GM23248 (cell line): ENCODE measurements around the gene BTBD2. TPM values are rescaled to one million over a fixed set of nuclear protein-coding genes. Genes with fewer than 3 reads are reported as not detected.

Experiments
- DNase-seq: peaks from one replicate; pipeline ENCODE4 v3.0.0-alpha.2; 2015
- H2AFZ ChIP-seq: fragments of 200-600 bp; sonication (generic); 2 replicates; pipeline ENCODE4 v1.6.1; 2016; ENCODE audit warnings: antibody characterized with exemption
- H3F3A ChIP-seq: fragments of 200-600 bp; sonication (generic); 2 replicates; pipeline ENCODE4 v1.6.1; 2016; ENCODE audit warnings: mild to moderate bottlenecking, antibody characterized with exemption, mixed run types; ENCODE audit not compliant: insufficient read depth
- H3K27ac ChIP-seq: fragments of 200-600 bp; sonication (generic); 2 replicates; pipeline ENCODE4 v1.5.1; 2016; ENCODE audit warnings: mild to moderate bottlenecking
- H3K27me3 ChIP-seq: fragments of 200-600 bp; sonication (generic); replicated peaks from 2 replicates; pipeline ENCODE4 v1.6.1; 2016; ENCODE audit warnings: mild to moderate bottlenecking; ENCODE audit not compliant: insufficient read depth
- H3K36me3 ChIP-seq: fragments of 200-600 bp; sonication (generic); 2 replicates; pipeline ENCODE4 v1.6.1; 2016; ENCODE audit warnings: low read depth, mild to moderate bottlenecking
- H3K4me1 ChIP-seq: fragments of 200-600 bp; sonication (generic); 2 replicates; pipeline ENCODE4 v1.6.1; 2016; ENCODE audit warnings: mild to moderate bottlenecking; ENCODE audit not compliant: insufficient read depth
- H3K4me2 ChIP-seq: fragments of 200-600 bp; sonication (generic); one replicate; pipeline ENCODE4 v1.6.1; 2016; ENCODE audit warnings: mild to moderate bottlenecking; ENCODE audit not compliant: unreplicated experiment
- H3K4me3 ChIP-seq: fragments of 200-600 bp; sonication (generic); 2 replicates; pipeline ENCODE4 v1.5.1; 2016; ENCODE audit warnings: mild to moderate bottlenecking
- H3K79me2 ChIP-seq: fragments of 200-600 bp; sonication (generic); 2 replicates; pipeline ENCODE4 v1.6.1; 2016; ENCODE audit warnings: mild to moderate bottlenecking; ENCODE audit not compliant: insufficient read depth
- H3K9ac ChIP-seq: fragments of 200-600 bp; sonication (generic); 2 replicates; pipeline ENCODE4 v1.6.1; 2016; ENCODE audit warnings: mild to moderate bottlenecking
- H3K9me2 ChIP-seq: fragments of 200-600 bp; sonication (generic); 2 replicates; pipeline ENCODE4 v1.6.1; 2016; ENCODE audit warnings: mixed run types, mild to moderate bottlenecking, moderate library complexity; ENCODE audit not compliant: insufficient read depth
- H3K9me3 ChIP-seq: fragments of 200-600 bp; sonication (generic); one replicate; pipeline ENCODE4 v1.6.1; 2017; ENCODE audit warnings: low read depth
- H4K20me1 ChIP-seq: fragments of 200-600 bp; sonication (generic); 2 replicates; pipeline ENCODE4 v1.6.0; 2016; ENCODE audit not compliant: insufficient read depth
- EZH2 ChIP-seq: fragments of 200-600 bp; sonication (generic); IDR thresholded peaks from 2 replicates; pipeline ENCODE4 v1.6.1; 2018; ENCODE audit warnings: antibody characterized with exemption, mild to moderate bottlenecking; ENCODE audit not compliant: insufficient read depth, poor library complexity, severe bottlenecking
- EZH2phosphoT487 ChIP-seq: fragments of 200-600 bp; sonication (generic); IDR thresholded peaks from 2 replicates; pipeline ENCODE4 v1.6.1; 2018; ENCODE audit warnings: antibody characterized with exemption, moderate library complexity, mild to moderate bottlenecking, low read depth; ENCODE audit not compliant: insufficient read depth
- WGBS, 2 experiments: methylation state at CpG; one replicate each; pipeline ENCODE4 v1.1.6; 2015 to 2017; ENCODE audit warnings: low lambda C conversion rate in 2 of 2, low coverage in 1 of 2; ENCODE audit errors: missing lambda C conversion rate in 2 of 2; 5-methylcytosine and 5-hydroxymethylcytosine counted together
- in situ Hi-C: fragments of 300-500 bp; cut with MboI; formaldehyde crosslinking; loops from 2 replicates; pipeline ENCODE4 v1.15.0; 2020
- polyA plus RNA-seq: library from polyadenylated mRNA; unstranded; fragments of >200 nt; fragmentation: Nextera tagmentation; extraction: Ambion mirVana; gene quantifications from 2 replicates; pipeline ENCODE4 v1.2.1, GENCODE V29; 2016
- total RNA-seq: library from RNA; depleted of rRNA; stranded (reverse); fragments of >200 nt; shearing (Covaris generic); gene quantifications from 2 replicates; pipeline ENCODE4 v1.2.3, GENCODE V29; 2014

The BTBD2 gene
- total and polyA plus RNA-seq, 2 experiments from 2014 or later = 6.8 to 69.5 TPM

DNA sequence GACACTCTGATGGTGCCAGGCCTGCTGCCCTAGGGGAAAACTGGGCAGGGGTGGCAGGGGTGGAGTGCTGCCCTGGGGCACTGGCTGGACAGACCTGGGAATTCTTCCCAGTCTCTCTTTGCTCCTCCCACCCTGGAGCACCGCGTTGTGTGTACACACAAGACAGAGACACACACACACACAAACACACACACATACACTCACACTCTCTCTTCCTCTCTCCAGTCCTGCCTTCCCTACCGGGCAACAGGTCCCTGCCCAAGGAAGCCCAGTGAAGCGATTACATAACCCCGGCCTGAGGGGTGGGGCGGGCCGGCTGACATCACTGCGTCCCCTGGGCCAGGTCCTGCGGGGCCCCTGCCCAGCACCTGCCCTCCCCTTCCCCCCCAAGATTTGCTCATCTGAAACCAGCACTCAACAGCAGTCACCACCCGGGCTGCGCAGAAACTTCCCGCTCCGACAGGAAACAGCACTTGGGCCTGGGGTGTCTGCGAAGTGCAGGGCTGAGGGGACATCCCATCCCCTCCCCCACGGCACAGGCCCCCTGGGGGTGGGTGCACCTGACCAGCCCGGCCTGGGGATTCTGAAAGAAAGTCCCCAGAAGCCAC, 34.3 kb upstream of the BTBD2 start:
- peak overlapping the region; percentile 85 for H3K9ac ChIP-seq
- no peaks in the 10 kb centered on the region for H3K27me3 ChIP-seq
- peaks cover 8% of the 10 kb centered on the region for H4K20me1 ChIP-seq
- peaks cover 57% of the 10 kb centered on the region for H3K79me2 ChIP-seq
- H3F3A ChIP-seq = no peaks in the 10 kb centered on the region
- peaks cover 9% of the 10 kb centered on the region; the same call in 1 of the 2 replicates for H3K36me3 ChIP-seq
- DNase-seq = peak; percentile 77
- 3 to 5% methylated on average over 14 to 16 of the region's 16 CpGs for WGBS, 2 experiments
- no peaks in the 10 kb centered on the region for H3K9me3 ChIP-seq
- no peaks in the 10 kb centered on the region for H3K9me2 ChIP-seq
- H3K27ac ChIP-seq = peak overlapping the region; percentile 44
- H3K4me3 ChIP-seq = peak overlapping the region; percentile 97
- TF ChIP-seq EZH2phosphoT487 (no peak), EZH2 (no peak)
- H3K4me2 ChIP-seq = peak overlapping the region; percentile 97
- in situ Hi-C loops = no loop called here
- H2AFZ ChIP-seq = no peak overlapping the region
- peaks cover 18% of the 10 kb centered on the region; the same call in 1 of the 2 replicates for H3K4me1 ChIP-seq

- peak overlapping the region; percentile 85 for H3K9ac ChIP-seq
- no peak overlapping the region for H2AFZ ChIP-seq
- no peaks in the 10 kb centered on the region for H3K9me2 ChIP-seq
- peak; percentile 63 for DNase-seq
- no peaks in the 10 kb centered on the region for H3K27me3 ChIP-seq
- H3K36me3 ChIP-seq = peaks cover 9% of the 10 kb centered on the region; the same call in 1 of the 2 replicates
- no peaks in the 10 kb centered on the region for H3F3A ChIP-seq
- H3K4me1 ChIP-seq = peaks cover 18% of the 10 kb centered on the region; the same call in 1 of the 2 replicates
- peak overlapping the region; percentile 97 for H3K4me2 ChIP-seq
- peaks cover 59% of the 10 kb centered on the region for H3K79me2 ChIP-seq
- H3K9me3 ChIP-seq = no peaks in the 10 kb centered on the region
- peak overlapping the region; percentile 97 for H3K4me3 ChIP-seq
- in situ Hi-C loops = no loop called here
- peaks cover 8% of the 10 kb centered on the region for H4K20me1 ChIP-seq
- WGBS, 2 experiments = 55 to 57% methylated on average over 26 to 27 of the region's 27 CpGs
- TF ChIP-seq EZH2 (no peak), EZH2phosphoT487 (no peak)
- peak overlapping the region; percentile 44 for H3K27ac ChIP-seq
Measured at GRCh38 chr19:2048959-2049740, 33.6 kb upstream of the BTBD2 start.

- Histone ChIP-seq H3K36me3 (peaks cover 9% of the 10 kb centered on the region; the same call in 1 of the 2 replicates), H3F3A (no peaks in the 10 kb centered on the region), H3K9me3 (no peaks in the 10 kb centered on the region), H3K79me2 (peaks cover 59% of the 10 kb centered on the region), H3K4me3 (peak overlapping the region; percentile 97; the same call in 1 of the 2 replicates), H3K27ac (no peak overlapping the region), H4K20me1 (peaks cover 8% of the 10 kb centered on the region), H3K4me2 (peak overlapping the region; percentile 97), H3K4me1 (peaks cover 18% of the 10 kb centered on the region; the same call in 1 of the 2 replicates), H3K27me3 (no peaks in the 10 kb centered on the region), H3K9ac (peak overlapping the region; percentile 85; the same call in 1 of the 2 replicates), H3K9me2 (no peaks in the 10 kb centered on the region), H2AFZ (no peak overlapping the region)
- DNase-seq = no peak
- 84 to 86% methylated on average over 16 to 17 of the region's 17 CpGs for WGBS, 2 experiments
- in situ Hi-C loops = no loop called here
- TF ChIP-seq EZH2phosphoT487 (no peak), EZH2 (no peak)
Measured at GRCh38 chr19:2048104-2048958, 32.8 kb upstream of the BTBD2 start.
